NCI-H1436 treated with DMSO at 0.1 percent for 48 hours (cell line): ENCODE data around the gene SARDH.
"Not testable (repeated sequence)": the region's sequence is repeated elsewhere in the genome, so short reads cannot be mapped to it uniquely, and the experiment has no call there.

Source experiments
- DNase-seq: peaks from one replicate; lab custom pipeline; 2025; lab: John Stamatoyannopoulos, UW

Gene SARDH

DNA sequence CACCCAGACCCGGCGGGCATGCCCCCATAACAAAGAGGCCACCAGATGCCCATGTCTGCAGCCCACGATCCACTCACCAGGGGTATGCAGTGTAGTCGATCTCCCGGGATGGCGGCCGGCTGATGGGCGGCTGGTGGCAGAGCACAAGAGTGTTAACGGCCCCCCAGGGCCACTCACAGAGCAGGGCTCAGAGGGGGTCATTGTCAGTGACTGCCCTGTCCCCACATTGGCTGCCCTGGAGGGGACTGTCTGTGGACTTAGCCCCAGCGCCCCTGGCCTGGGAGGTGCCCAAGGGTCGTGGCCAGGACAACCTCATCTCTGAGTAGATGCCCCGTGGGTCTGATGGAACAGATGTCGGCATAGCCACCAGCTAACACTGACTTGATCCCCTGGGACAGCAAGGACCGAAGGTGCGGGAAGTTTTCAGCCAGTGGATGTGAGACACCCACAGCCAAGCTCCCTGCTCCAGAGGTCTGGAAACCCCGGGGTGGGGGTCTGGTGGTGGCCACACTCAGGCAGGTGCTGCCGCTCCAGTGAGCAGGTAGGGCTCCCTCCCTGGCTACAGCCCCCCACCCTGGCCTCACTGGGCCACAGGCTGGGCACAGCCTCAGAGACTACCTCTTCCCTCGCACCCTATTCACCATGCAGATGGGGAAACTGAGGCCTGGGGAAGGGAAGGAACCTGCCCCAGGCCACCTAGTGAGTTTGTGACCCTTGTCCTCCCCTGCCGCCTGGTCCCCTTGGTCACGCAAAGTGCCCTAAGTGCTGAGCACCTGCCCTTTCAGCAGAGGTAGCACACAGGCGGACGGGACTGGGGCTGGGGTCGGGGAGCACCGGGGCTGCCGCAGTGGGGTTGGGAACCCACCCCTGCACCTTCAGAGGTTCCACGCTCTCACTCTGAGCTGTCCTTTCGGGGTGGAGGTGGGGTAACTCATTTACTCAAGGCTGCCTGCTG is 38.1 kb upstream of the SARDH start:
- DNase-seq, result no peak

DNA sequence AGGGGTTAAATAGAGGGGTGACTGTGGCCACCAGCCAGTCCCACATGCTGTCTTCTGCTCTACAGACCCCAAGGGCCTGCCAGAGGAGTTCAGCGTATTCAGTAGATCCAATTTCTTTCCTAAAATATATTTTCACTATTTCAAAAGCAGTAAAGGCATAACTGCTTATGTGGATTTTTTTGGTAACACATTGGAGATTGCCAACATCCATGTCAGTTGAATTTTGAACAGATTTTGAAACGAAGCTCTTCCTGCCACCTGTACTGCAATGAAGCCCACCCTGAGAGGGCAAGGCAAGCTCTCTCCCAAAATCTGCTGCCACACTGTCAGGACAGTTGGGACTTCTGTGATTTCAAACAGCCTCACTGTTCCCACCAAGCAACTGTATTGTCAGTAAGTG is 37.1 kb upstream of the SARDH start:
- DNase-seq, result no peak

DNA sequence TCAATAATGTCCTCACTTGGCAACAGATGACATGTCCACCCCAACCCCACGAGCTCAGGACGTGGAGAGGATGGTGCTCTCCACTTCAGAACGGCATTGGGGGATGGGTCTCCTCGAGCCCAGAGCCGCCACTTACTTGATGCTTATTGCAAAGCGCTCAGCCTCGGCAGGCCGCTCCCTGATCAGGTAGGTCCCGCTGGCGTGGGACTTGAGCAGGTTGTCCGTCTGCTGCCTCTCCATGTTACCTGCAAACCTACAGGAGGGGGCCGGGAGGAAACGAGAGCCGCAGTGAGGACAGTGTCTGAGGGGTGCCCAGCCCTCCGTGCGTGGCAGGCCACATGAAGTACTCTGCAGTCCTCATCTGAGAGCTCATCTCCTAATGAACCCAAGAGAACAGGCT is 36.6 kb upstream of the SARDH start:
- DNase-seq, result no peak

DNA sequence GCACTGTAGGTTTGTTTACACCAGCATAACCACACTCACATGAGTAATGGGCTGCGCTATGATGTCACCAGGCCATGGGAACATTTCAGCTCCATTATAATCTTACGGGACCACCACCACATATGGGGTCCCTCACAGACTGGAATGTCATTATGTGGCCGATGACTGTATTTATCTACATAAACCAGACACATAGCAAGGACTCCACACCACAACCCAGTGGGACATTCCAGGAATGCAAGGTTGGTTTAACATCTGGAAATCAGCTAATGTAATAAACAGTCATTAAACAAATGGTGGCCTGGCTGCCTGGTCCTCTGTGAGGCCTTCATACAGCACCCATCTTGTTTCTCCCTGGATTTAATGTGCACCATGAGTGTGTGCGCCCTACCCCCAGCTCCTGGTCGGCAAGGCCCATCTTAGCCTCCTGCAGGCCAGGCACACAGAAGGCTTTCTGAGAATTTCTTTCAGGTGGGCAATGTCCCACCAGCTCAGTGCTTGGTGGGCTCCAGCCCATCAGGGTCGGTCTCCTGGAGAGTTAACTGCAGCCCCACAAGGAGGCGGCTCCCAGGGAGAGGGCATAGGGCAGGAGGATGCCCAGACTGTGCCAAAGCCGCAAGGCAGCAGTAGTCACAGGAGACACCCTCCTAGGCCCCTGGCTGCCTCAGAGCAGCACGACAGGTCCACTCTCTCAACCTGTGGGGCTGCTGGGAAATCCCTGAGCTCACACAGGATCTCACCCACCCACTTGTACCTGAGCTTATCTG is 35.9 kb upstream of the SARDH start:
- no peak for DNase-seq

DNA sequence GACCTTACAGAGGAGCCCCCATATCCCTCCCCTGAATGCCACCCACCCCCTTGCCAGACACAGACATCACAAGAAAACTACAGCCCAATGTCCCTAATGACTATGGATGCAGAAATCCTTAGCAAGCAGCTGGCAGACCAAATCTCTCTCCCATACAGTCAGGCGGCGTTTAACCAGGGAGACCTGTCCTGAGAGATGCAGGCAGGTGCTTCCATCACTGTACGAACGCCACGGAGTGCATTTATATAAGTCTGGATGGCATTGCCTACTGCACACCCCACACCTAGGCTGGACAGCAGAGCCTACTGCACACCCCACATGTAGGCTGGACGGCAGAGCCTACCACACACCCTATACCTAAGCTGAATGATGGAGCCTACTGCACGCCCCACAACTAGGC is 34.4 kb upstream of the SARDH start:
- no peak for DNase-seq

DNA sequence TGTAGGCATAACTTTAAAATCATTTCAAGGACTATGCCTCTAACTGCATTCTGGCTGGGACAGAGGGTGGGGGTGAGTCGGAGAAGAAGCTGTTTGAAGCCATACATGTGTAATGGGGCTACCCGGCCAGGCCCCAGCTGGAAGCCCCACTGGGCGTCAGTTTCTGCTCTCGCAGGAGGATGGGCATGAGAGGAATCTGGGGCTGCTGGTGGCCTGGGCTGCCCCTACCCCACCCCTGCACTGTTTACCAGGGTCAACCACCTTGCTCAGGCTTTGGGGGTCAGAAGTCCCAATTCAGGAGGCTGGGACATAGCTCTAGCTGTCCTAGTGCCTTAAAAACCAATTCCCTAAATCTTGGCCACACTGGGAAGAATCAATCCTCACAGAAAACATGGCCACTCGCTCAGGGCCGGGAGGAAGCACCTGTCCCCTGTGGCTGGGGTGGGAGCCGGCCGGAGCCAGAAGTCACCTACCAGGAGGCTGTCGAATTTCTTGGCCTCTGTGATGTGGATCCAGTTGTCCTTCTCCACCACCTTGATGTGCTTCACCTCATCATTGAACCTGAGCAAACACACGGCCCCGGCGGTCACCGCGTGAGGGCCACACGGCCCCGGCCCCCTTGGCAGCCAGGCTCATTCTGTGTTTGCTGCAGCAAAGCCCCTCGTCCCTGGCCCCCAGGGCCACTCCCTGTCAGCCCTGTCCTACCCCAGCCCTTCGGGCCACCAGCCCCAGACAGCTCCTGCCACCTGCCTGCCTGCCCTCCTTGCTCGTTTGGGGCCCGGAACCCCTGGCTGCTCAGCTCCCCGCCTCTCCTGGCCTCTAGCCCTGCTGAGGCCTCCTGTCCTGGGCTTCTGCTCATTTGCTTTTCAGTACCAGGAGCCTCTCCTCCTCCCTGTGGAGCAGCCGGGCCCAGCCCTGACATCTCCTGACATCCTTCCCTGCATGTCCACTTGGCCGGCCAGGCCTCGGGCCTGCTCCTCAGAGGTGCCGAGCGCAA is 33.6 kb upstream of the SARDH start:
- no peak for DNase-seq

DNA sequence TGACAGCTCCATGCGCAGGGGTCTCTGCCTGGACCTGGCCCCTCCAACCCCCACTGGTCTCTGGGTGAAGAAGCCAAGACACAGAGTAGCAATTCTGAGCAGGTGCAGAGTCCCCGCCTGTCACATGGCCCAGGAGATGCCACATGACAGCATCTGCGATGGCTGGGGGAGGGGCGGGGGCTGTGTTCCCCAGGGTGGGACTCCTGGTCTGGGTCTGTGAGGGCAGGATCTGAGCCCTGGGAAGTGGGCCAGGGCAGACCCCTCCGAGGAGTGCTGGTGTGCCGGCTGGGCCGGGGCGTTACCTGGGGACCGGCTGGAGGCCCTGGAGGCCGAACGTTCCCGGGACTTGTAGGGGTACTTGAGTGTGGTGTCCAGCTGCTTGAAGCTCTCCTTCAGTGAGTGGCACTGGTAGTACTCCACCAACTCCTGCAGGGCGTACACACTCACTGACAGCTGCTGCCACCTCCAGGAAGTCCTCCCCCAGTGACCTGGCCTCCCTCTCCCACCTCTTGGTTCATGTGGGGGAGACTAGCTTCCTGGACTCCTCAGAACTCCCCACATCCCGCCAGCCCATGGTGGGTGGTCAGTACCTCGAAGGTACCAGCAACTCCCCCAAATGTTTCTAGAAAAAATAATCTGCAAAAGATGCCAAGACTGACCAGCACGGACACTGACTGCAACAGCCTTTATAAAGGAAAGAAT is 32.1 kb upstream of the SARDH start:
- DNase-seq, result no peak

DNA sequence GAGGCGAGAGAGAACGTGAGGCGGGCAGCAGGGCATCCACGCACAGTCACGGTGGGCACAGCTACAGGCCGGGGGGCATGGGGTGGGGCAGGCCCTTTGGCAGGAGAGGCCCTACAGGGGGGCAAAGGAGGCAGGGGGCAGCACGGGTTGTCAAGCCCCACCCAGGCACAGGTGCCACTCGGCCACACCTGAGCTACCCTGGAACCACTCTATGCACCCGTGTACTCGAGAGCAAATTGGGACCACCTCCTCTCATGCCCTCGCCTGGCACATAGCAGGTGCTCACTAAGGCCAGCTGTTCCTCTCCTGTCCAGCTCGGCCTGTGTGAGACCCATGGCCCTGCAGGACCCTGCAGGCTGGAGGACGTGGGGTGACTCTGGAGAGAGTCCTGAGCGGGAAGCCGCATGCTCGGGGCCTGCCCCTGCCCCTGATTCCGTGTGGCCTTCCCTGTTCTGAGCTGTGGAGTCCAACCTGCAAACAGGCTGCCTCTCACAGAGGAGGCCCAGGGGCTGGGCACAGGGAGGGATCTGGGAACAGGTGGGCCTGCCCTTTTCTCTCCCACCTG is 31.4 kb upstream of the SARDH start:
- no peak for DNase-seq

DNA sequence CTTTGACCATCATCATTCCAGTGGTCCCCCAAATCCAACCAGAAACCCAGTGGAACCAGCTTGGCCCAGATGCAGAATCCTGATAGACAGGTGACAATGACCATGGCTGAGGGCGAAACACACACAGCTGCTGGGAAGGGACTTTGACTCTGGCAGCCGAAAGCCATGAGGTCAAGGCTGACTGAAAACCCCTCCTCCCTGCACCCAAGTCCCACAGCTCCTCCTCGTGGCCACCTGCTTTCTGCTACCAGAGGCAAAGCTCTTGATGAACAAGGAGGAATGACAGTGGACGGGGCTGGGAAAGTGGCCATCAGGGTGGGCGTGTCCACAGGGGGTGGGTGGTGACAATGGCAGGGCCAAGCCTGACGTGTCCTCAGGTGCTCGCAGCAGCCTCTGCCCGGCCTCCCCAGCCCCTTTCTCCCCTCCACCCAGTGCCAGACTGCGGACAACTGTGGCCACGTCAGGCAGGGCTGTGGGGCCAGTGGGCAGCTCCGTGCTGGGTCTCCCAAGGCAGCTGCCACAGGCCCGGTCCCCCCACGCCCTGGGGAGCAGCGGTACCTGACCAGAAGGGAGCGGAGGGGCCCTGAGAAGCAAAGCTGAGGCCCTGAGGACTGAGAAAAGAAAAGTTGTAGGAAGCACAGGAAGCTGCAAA is 30.8 kb upstream of the SARDH start:
- DNase-seq, result no peak

DNA sequence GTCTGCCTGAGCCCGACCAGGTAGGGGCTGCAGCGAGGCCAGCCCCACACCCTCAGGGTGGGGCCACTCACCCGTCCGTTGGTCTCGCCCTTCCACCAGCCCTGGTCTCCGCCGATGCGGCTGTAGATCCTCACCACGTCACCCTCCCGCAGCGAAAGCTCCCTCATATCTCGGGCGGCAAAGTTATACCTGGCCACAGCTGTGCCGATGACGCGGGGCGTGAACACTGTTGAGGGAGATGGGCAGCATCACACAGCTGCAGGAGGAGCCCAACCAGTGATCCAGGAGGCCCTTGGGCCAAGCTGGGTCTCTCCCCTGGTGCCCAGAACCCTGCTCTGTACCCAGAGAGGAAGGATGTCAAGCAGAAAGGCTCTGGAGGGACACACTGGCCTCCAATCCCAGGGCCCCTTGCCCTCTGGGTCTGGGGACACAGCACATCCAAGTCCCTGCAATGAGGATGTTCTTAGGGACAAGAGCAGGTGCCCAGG is 30.3 kb upstream of the SARDH start:
- DNase-seq, result no peak

DNA sequence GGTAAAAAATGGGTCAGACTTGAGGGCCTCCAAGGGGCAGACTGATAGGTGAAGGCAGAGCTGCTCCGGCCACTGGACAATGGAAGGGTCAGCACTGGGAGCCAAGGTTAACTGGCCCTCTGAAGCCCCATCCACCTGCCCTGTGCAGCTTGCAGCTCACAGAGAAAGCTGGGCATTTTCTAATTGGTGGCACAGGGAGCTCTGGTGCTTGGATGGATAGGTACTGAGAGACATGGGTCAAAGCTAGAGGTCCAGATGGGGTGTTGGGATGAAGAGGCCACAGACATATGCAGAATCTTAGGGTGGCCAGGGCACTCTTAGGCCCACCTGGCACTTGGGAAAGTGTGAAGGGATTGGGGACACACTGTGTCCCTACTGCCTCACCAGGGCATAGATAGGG is 29.5 kb upstream of the SARDH start:
- no peak for DNase-seq

DNA sequence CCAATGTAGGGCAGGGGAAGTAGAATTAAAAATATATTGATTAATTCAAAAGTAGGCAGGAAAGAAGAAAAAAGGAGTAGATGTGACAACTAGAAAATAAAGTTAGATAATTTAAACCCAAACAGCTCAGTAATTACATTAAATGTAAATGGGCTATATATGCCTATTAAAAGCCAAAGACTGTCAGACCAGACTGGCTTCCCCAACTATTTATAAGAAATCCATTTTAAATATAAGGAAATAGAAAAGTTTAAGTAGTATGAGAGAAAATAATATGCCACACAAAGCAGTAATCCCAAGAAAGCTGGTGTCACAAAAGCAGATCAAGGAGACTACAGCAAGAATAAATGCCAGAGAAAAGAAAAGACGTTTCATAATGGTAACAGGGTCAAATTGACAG is 28.9 kb upstream of the SARDH start:
- no peak for DNase-seq

DNA sequence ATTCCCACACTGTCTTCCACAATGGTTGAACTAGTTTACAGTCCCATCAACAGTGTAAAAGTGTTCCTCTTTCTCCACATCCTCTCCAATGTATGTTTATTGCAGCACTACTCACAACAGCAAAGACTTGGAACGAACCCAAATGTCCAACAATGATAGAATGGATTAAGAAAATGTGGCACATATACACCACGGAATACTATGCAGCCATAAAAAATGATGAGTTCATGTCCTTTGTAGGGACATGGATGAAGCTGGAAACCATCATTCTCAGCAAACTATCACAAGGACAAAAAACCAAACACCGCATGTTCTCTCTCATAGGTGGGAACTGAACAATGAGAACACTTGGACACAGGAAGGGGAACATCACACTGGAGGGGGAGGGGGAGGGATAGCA is 28.1 kb upstream of the SARDH start:
- not testable (repeated sequence) for DNase-seq

DNA sequence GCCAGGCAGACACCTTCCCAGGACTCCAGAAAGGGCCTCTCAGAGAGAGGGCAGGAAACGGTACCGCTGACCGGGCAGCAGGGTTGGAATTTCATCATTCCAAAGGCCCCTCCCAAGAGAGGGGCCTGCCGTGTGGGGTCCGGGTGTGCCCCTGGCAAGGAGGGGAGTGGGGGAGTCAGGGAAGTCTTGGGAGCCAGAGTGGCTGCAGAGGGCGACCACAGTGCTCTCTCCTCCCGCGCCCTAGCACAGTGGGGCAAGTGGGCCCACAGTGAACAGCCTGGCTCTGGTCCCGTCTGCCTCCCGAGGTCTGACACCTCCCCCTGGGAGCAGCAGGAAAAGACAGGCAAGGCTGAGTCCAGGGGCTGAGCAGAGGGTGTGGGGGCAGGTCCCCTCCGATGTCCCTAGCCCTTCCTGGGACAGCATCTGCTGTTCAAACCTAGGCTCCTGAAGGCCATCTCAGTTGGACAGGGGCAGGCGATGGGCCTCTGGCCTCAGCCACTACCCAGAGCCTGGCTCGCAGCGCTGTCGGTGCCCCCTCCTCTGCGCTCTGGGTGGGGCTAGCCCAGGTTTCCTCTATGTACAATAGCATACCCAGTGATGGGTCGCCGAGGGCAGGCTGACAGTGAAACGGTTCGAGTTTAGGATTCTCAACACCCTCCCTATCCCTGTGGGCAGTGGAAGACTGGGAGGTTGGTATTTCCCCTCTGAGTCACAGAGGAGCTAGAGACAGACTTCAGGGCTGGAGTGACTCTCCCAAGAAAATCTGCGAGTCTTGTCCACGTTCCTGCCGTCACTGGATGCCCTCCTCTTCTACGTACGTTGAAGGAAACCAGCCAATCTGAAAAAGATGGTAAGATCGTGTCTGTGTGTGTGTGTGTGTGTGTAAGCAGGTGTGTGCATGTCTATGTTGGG is 25.4 kb upstream of the SARDH start:
- DNase-seq, result no peak

DNA sequence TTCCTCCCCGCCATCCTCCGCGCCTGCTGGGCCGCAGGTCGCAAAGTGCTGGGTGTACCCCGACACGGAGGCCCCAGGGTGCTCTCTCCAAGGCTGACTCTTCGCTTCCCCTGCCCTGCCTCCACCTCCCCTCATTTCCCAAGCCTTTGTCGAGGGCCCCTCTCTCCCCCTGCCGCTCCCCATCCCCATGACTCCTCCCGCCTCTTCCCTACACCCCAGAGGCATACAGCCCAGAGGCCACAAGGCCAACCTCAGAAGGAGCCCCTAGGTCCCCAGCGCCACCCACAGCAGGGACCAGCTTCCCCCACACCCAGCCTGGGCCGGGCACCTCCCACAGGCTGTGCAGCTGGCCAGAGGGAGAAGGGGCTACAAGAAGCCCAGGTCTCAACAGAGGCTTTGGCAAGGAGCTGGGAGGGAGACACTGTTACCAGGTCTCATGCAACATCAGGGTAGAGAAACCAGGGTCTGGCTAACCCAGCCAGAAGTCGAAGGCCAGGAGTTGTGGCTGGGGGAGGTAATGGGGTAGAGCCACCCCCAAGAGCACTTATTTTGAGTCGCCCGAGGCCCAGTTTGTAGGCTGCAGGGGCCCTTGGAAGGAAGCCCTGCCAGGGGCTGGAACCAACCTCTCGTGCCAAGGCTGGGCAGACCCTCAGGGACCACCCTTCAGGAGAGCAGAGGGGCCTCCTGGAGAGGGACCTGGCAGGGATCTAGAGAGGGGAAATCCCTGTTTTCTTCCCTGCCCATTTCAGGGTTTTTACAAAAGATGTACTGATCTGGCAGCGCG is 24.5 kb upstream of the SARDH start:
- DNase-seq, result no peak

DNA sequence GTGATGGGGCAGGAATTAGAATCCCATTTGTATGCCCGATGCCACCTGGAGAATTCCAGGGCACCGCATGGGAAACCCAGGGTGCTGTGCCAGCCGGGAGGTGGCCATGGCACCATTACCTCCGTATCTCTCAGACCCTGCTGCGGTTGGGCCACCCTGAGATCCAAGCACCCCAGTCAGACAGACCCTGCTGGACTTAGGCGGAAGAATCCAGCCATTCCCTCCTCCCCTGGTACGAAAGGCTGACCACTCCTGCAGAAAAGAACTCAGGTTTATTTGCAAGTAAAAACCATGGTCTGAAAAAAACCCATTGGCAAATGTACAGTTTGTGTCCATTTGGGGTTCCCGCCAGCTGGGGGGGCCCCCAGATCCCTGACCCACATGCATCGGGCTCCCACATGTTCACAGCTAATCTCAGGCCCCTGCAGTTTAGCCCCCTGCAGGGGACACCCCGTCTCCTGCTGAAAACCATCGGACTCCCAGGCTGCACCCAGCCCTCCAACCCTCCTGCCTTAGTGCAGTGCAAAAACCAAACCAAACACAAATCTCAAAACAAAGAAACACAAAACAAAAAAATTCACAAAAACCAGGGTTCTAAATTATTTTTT is 23.6 kb upstream of the SARDH start:
- DNase-seq, result no peak

DNA sequence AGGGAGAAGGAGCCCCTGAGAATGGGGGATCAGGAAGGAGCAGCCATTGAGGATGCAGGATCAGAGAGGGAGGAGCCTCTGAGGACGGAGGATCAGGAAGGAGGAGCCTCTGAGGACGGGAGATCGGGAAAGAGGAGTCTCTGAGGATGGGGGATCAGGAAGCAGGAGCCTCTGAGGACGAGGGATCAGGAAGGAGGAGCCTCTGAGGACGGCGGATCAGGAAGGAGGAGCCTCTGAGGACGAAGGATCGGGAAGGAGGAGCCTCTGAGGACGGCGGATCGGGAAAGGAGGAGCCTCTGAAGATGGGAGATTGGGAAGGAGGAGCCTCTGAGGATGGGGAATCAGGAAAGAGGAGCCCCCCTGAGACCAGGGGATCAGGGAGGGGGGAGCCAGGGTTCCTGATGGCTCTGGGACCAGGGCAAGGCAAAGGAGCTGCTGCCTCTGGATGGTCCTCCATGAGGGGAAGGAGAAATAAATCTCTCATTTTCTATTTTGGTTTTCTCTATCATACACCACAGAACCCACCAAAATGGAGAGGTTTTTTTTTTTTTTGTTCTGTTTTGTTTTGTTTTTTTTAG is 22.6 kb upstream of the SARDH start:
- DNase-seq, result no peak

DNA sequence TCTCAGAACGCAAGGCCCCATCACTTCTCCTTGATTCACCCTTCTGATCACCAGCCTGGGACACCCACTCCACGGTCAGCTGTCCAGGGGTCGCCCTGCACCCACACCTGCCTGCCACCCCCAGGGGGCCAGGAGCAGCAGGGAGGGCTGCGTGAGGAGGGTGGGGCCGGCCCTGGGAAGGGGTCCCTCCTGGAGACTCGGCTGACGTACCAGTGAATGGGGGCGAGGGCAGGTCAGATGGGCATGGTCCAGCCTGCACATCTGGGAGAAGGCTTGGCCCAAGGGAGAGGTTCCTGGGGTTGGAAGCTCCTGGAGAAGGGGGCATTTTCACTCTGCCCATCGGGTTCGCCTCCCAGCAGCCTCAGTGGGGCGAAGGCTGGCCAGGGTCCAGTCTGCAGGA is 21.8 kb upstream of the SARDH start:
- no peak for DNase-seq
